Measurements from ENCODE around the gene THSD4. TPM values are rescaled to one million over a fixed set of nuclear protein-coding genes. Genes with fewer than 3 reads are reported as not detected.

THSD4 gene
- total and polyA plus RNA-seq, 9 of the 15 experiments (the other 6 are each of a cell fraction or from before 2014, with no cell fraction given), result 0.04 TPM; not detected in 5

DNA sequence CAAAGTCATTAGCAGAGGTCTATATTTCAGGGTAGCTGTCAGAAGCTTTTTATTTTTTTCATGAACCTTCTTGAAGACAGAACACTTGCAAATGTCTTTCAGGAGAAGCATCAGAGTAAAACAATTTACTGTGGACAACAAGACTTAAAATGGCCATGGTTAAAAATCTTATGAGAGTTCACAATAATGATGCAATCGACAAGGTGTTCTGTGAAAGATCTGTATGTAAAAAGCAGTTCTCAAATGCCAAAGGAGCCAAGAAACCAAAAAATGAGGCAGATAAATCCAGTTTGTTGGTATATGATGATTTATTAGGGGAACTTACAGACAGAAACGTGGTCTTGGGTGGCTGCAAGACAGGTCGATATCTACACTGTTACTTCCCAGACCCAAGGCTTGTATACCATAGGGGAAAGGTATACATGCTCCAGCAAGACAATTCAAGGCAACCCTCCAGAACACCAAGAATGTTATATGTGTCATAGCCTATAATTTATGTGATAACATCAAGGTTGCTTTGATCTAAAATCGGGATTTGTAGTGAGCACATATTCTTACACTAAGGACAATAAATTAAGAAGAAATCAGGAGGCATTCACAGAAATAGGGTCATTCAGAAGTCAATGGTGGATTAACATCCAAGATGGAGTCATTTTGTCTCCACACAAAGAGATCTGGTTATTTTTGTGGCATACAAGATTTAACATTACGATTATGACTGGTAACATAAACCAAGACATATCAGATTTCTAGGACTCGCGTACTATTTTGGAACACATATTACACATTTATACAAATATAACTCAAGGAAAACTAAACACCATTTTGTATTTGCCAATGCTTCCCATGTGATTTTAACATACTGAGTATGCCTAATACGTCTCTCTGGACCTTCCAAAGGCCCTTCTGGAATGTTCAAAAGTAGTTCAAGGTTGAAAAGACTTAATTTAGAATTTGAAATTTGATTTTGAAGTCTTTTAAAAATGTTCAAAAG lies 316.4 kb downstream of the THSD4 start:
- H3K27ac ChIP-seq (ENCODE audit: extremely low read depth, low read depth, low read length), result no peak overlapping the region
- in situ Hi-C loops (cut with MboI) (no loop called here), intact Hi-C loops (cut with micrococcal nuclease) (no loop called here)
- TF ChIP-seq, protein P1, sequence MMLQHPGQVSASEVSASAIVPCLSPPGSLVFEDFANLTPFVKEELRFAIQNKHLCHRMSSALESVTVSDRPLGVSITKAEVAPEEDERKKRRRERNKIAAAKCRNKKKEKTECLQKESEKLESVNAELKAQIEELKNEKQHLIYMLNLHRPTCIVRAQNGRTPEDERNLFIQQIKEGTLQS (IDR thresholded peaks at IDR 0.05), result 0 out of 2 replicates have a peak, but pooled peaks have one; percentile 22
- TF ChIP-seq, protein P1 (CRISPR knock-in tag; conservative IDR thresholded peaks at IDR 0.05), result no peak
- TF ChIP-seq ZSCAN32 (CRISPR knock-in tag; IDR thresholded peaks at IDR 0.05) (peak; percentile 49; the same call in 1 of the 2 replicates), RAD51 (IDR thresholded peaks at IDR 0.05; ENCODE audit: borderline replicate concordance, low read depth) (no peak), CEBPG (CRISPR knock-in tag; IDR thresholded peaks at IDR 0.05) (no peak), CEBPG (tag; conservative IDR thresholded peaks at IDR 0.05 in 1 of 2, IDR thresholded peaks at IDR 0.05 in 1 of 2) (peak; percentile 76 to 84), PURB (CRISPR knock-in tag; IDR thresholded peaks at IDR 0.05; ENCODE audit: low read depth) (no peak), CEBPB (tag; IDR thresholded peaks at IDR 0.05) (0 out of 2 replicates have a peak, but pooled peaks have one; percentile 13), YY1 (IDR thresholded peaks at IDR 0.05; ENCODE audit: borderline replicate concordance in 1 of 3, control insufficient read depth in 1 of 3, extremely low read depth in 1 of 3, insufficient read depth in 3 of 3, insufficient read length in 1 of 3, insufficient replicate concordance in 2 of 3, low read depth in 1 of 3, low read length in 2 of 3) (no peak)
- TF ChIP-seq, protein P2, sequence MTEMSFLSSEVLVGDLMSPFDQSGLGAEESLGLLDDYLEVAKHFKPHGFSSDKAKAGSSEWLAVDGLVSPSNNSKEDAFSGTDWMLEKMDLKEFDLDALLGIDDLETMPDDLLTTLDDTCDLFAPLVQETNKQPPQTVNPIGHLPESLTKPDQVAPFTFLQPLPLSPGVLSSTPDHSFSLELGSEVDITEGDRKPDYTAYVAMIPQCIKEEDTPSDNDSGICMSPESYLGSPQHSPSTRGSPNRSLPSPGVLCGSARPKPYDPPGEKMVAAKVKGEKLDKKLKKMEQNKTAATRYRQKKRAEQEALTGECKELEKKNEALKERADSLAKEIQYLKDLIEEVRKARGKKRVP (CRISPR knock-in tag; IDR thresholded peaks at IDR 0.05), result peak; percentile 64
- BruUV-seq (replicated peaks), result no TSS peak
- no peak overlapping the region for H3K4me2 ChIP-seq (ENCODE audit: insufficient read depth, low read length)
- no peaks in the 10 kb centered on the region for H3K4me1 ChIP-seq (replicated peaks in 1 of 2; ENCODE audit: control insufficient read depth in 2 of 2, insufficient read depth in 2 of 2, low read length in 2 of 2)
- no peaks in the 10 kb centered on the region for H3K9me3 ChIP-seq (replicated peaks; ENCODE audit: control insufficient read depth, insufficient read depth, low read depth, low read length)
- H3K4me3 ChIP-seq, result no peak overlapping the region
- no peaks in the 10 kb centered on the region for H3K79me2 ChIP-seq (ENCODE audit: control insufficient read depth, insufficient read depth, low read length)
- no peaks in the 10 kb centered on the region; a peak in 1 of 5 replicates for H3K27me3 ChIP-seq (ENCODE audit: control insufficient read depth in 2 of 2, insufficient read depth in 2 of 2, low read length in 2 of 2)
- ATAC-seq (no peak), FAIRE-seq (no peak), DNase-seq (ENCODE audit: extremely low read depth in 1 of 4, low spot score in 3 of 4) (no peak)
- no peaks in the 10 kb centered on the region for H3K9me1 ChIP-seq (ENCODE audit: control insufficient read depth, insufficient read depth, low read length)
- CTCF ChIA-PET (ENCODE audit: low intra/inter-chr PET ratio), result no interaction called here
- no peaks in the 10 kb centered on the region for H3K36me3 ChIP-seq (ENCODE audit: control insufficient read depth, insufficient read depth, low read length)
- H3K9ac ChIP-seq (ENCODE audit: insufficient read depth in 1 of 2, low read depth in 2 of 2, low read length in 2 of 2), result no peak overlapping the region
- H4K20me1 ChIP-seq (replicated peaks; ENCODE audit: control insufficient read depth, insufficient read depth, low read length), result no peaks in the 10 kb centered on the region
- no peak overlapping the region for H2AFZ ChIP-seq (ENCODE audit: low read depth, low read length)
- 3% methylated on average over 8 of the region's 8 CpGs for WGBS (ENCODE audit: insufficient coverage, low coverage, missing lambda C conversion rate)
- POLR2A ChIA-PET, result no interaction called here
